Measurements from ENCODE around the gene CWC27. TPM values are rescaled to one million over a fixed set of nuclear protein-coding genes. Genes with fewer than 3 reads are reported as not detected.

The CWC27 gene
- total and polyA plus RNA-seq, 2 of the 13 experiments (the other 11 are each of a cell fraction or from before 2014, with no cell fraction given): 21.1 to 25.7 TPM

DNA sequence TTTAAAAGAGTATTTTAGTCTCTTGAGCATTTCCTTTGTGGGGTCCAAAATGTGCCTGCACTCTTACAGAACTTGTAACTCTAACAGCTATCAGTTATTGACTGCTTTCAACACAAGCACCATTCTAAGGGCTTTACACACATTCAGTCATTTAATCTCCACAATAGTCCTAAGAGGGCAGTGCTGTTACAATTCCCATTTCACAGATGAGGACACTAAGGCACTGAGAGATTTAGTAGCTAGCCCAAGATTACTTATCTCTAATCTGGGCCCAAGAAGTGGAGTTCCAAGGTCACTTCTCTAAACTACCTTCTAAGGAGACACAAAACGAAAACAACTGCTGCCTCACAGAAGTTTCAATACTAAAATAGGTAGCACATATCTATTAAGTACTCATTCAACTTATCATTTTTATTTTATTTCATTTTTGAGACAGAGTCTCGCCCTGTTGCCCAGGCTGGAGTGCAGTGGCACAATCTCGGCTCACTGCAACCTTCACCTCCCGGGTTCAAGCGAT, 275.2 kb downstream of the CWC27 start:
- Histone ChIP-seq H2AFZ (ENCODE audit: low read length) (no peak overlapping the region), H3K79me2 (ENCODE audit: insufficient read depth, low read length) (no peaks in the 10 kb centered on the region), H3K4me2 (ENCODE audit: low read depth, low read length) (no peak overlapping the region), H3K9ac (ENCODE audit: insufficient read depth, low read depth, low read length) (no peak overlapping the region), H3K4me3 (replicated peaks in 1 of 3; ENCODE audit: insufficient read depth in 1 of 3, low read depth in 2 of 3, low read length in 3 of 3) (no peak overlapping the region), H3K27ac (ENCODE audit: extremely low read length, insufficient read depth, low read length) (no peak overlapping the region), H3K4me1 (ENCODE audit: insufficient read depth, low read length) (no peaks in the 10 kb centered on the region), H3K27me3 (ENCODE audit: control insufficient read depth in 1 of 2, insufficient read depth in 2 of 2, low read length in 2 of 2) (peaks cover 0 to 8% of the 10 kb centered on the region in 2 experiments; a peak in 2 of 5 replicates), H4K20me1 (ENCODE audit: insufficient read depth, low read length) (no peaks in the 10 kb centered on the region), H3K36me3 (replicated peaks in 1 of 2; ENCODE audit: control insufficient read depth in 1 of 2, insufficient read depth in 2 of 2, low read length in 2 of 2) (no peaks in the 10 kb centered on the region), H3K9me3 (ENCODE audit: low read length) (no peaks in the 10 kb centered on the region)
- POLR2A ChIA-PET: no interaction called here
- DNase-seq (ENCODE audit: low spot score) (no peak), ATAC-seq (no peak), FAIRE-seq (no peak)
- 38% methylated on average over 5 of the region's 5 CpGs for WGBS (ENCODE audit: low lambda C conversion rate)
- CTCF ChIA-PET (ENCODE audit: low intra/inter-chr PET ratio, low total read pairs): no interaction called here
- BruUV-seq (replicated peaks): no TSS peak
- in situ Hi-C loops (cut with HindIII; ENCODE audit: extremely low pct_ligation_motif_present, low pct_unique_long_range_greater_than_20kb) (no loop called here), intact Hi-C loops (cut with micrococcal nuclease; ENCODE audit: unreplicated experiment) (no loop called here)
- TF ChIP-seq MYPOP (CRISPR knock-in tag; IDR thresholded peaks at IDR 0.05): no peak
- TF ChIP-seq PHF5A (CRISPR knock-in tag; IDR thresholded peaks at IDR 0.05; ENCODE audit: low read depth, unreplicated experiment): no peak
- no peak for TF ChIP-seq ZNF776 (CRISPR knock-in tag; IDR thresholded peaks at IDR 0.05)
- no peak for TF ChIP-seq ZNF850 (CRISPR knock-in tag; conservative IDR thresholded peaks at IDR 0.05)
- no peak for TF ChIP-seq SNAI1 (CRISPR knock-in tag; IDR thresholded peaks at IDR 0.05; ENCODE audit: borderline replicate concordance)
- no peak for TF ChIP-seq SYNCRIP (IDR thresholded peaks at IDR 0.05; ENCODE audit: insufficient read depth, low read depth, low read length)
- TF ChIP-seq ZNF143 (CRISPR knock-in tag; IDR thresholded peaks at IDR 0.05): no peak
- no peak for TF ChIP-seq MAFG (CRISPR knock-in tag; IDR thresholded peaks at IDR 0.05)
- TF ChIP-seq ESRRA (CRISPR knock-in tag; IDR thresholded peaks at IDR 0.05; ENCODE audit: low read depth): no peak
- TF ChIP-seq, protein P1, sequence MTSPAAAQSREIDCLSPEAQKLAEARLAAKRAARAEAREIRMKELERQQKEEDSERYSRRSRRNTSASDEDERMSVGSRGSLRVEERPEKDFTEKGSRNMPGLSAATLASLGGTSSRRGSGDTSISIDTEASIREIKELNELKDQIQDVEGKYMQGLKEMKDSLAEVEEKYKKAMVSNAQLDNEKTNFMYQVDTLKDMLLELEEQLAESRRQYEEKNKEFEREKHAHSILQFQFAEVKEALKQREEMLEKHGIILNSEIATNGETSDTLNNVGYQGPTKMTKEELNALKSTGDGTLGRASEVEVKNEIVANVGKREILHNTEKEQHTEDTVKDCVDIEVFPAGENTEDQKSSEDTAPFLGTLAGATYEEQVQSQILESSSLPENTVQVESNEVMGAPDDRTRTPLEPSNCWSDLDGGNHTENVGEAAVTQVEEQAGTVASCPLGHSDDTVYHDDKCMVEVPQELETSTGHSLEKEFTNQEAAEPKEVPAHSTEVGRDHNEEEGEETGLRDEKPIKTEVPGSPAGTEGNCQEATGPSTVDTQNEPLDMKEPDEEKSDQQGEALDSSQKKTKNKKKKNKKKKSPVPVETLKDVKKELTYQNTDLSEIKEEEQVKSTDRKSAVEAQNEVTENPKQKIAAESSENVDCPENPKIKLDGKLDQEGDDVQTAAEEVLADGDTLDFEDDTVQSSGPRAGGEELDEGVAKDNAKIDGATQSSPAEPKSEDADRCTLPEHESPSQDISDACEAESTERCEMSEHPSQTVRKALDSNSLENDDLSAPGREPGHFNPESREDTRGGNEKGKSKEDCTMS (CRISPR knock-in tag; conservative IDR thresholded peaks at IDR 0.05): no peak
- no peak for TF ChIP-seq ZNF790 (CRISPR knock-in tag; IDR thresholded peaks at IDR 0.05; ENCODE audit: borderline replicate concordance)
- TF ChIP-seq, protein P2, sequence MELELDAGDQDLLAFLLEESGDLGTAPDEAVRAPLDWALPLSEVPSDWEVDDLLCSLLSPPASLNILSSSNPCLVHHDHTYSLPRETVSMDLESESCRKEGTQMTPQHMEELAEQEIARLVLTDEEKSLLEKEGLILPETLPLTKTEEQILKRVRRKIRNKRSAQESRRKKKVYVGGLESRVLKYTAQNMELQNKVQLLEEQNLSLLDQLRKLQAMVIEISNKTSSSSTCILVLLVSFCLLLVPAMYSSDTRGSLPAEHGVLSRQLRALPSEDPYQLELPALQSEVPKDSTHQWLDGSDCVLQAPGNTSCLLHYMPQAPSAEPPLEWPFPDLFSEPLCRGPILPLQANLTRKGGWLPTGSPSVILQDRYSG (CRISPR knock-in tag; IDR thresholded peaks at IDR 0.05): no peak
- TF ChIP-seq SOX5 (CRISPR knock-in tag; IDR thresholded peaks at IDR 0.05; ENCODE audit: borderline replicate concordance): no peak
